ENCODE data around the gene GHRL. TPM values are rescaled to one million over a fixed set of nuclear protein-coding genes. Genes with fewer than 3 reads are reported as not detected.
"Not testable (repeated sequence)": the region's sequence is repeated elsewhere in the genome, so short reads cannot be mapped to it uniquely, and the experiment has no call there.

The GHRL gene
- total RNA-seq, 2 donors from 2014 or later, result 0.75 to 1.1 TPM

DNA sequence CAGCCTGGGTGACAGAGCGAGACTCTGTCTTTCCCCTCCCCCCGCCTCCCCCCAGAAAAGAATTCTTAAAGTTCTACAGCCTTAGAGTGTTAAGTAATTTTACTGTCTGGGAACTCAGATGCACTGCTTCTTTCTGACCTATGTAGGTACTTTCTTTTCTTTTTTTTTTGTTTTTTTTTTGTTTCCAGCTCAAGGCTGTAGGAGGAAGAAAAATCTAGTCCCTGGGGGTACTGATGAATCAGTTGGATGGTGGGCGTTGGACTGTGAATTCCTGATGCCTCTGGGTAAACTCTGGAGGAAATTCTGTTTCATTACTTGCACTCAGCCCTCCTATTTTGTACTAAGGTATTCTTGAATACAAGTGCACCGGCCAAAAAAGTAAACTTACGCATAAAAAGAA lies 10.8 kb downstream of the GHRL start:
- intact Hi-C loops (cut with DNase I, micrococcal nuclease), result no loop called here
- DNase-seq (no peak), ATAC-seq (no peak)

DNA sequence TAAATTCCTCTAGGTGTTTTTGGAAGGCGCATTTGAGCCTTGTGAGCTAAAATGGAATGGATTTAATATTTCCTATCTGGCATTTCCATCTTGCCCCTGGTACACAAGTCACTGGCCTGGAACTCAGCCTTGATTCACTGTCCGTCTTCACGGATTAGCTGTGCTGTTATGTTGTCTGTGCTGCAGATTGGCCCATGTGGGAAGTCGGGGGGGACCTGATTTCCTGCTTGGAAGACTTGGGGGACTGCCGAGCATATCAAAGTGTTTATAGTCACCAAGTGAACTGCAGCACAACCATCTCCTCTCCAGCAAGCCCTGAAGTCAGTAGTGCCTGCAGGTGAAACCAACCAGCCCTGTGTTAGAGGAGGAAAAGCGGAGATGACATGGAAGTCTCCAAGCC lies 12.2 kb downstream of the GHRL start:
- ATAC-seq, result no peak
- intact Hi-C loops (cut with DNase I, micrococcal nuclease), result no loop called here
- DNase-seq, result no peak

DNA sequence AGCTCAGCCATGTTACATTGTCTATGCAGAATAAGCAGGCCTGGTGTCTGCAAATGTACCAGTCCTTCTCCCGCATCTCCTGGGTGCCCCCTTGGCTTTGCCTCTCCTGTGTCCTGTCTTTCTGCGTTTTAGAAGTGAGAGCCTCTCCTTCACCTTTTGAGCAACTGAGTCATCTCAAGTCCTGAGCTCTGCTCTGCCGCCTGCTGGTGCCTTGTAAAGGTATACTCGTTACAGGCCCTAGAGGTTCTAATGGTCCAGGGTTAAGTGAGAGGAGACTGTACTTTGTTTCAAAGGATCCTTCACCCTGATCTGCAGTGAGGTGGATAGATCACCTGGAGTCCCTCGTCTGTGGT lies 12.6 kb downstream of the GHRL start:
- intact Hi-C loops (cut with DNase I, micrococcal nuclease), result no loop called here
- DNase-seq (no peak), ATAC-seq (no peak)

DNA sequence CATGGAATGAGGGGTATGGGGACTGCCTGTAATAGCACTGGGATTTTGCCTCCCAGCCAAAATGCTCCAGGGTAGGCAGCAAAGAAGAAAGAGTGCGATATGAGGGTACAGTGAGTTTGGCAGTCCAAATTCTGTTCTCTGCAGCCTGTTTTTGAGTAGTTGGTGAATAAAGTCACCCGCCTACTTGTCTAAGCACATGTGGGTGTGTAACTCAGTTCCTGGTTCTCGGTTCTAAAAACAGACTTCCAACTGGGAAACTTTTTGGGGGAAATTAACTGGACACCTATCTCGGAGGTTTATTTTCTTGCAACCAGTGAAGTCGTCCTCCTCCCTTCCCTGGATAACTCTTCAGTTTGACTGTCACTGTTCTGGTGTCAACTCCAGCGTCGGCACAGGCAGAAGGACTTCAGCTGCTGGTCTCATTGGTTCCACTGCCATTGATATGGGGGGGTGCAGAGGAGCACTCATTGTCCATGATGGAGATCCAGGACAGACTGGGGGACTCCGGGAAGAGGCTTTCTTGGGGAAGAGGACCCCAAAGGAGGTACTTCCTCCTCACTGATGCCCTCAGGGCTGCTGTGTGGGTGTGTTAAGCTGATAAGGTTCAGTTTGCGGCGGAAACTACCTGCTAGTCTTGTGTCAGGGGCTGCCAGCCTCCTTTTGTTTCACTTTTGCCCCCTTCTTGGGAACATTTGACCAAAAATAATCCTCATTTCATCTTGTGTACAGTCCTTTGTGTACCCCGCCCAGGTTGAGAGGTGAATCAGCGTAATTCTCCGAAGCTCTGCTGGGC lies 13.2 kb downstream of the GHRL start:
- ATAC-seq, result no peak
- intact Hi-C loops (cut with DNase I, micrococcal nuclease), result no loop called here
- no peak for DNase-seq

DNA sequence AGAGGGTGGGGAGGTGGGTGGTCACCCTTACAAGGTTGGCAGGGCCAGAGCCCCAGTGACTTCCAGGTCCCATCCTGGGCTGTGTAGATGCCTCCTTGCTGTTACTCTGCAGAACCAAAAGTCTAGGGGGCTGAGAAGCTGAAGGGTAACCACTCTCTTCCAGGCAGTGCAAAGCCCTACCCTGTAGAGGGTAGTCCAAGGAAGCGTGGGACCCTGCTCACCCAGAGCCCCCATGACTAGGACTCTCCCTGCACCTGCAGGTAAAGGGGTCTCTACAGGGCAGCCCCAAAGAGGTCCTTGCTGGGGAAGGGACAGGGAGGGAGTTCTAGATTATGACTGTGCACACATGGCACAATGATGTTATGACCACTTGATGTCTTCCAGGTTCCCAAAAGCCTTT lies 14.2 kb downstream of the GHRL start:
- intact Hi-C loops (cut with DNase I, micrococcal nuclease), result no loop called here
- no peak for ATAC-seq
- no peak for DNase-seq

DNA sequence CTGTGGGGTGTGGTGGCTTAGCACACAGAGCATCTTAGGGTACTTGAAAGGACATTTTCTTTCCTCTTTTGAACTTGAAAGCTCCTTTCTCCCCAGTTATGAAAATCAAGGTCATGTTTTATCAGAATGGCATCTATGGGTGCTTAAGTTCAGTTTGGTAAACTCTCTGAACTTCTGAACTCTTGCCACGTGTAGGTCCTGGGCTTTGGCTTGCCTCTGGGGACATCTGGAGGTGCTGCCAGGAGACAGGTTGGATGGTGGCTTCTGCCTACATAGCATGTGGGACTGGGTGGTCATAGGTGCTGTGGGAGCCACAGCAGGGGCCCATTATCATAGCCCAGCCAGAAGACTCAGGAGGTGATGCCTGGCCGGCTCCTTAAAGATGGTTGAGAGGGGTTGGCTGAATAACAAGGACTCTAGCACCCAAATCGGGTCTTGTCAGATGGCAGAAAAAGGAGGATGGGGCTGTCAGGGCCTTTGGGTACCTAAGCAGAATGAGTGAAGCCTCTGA lies 15.6 kb downstream of the GHRL start:
- intact Hi-C loops (cut with DNase I, micrococcal nuclease), result no loop called here
- ATAC-seq (no peak), DNase-seq (no peak)

DNA sequence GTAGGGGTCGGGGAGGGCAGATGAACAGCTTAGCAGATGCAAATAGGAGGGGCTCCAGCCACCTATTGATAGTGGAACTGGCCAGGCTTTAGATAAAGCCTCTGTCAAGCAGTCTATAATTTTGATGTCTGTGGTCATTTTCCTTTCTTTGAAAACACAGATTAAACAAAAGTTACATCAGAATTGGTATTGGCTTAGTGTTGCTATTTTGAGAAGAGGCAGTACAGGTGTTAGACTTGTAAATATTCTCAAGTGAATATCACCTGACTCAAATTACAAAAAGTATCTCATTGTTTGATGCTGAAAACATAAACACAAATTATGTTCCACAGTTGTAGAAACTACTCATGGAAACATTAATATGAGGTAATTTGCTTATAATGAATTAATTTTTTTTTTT lies 18.1 kb downstream of the GHRL start:
- ATAC-seq (no peak), DNase-seq (no peak)
- intact Hi-C loops (cut with DNase I, micrococcal nuclease), result no loop called here

DNA sequence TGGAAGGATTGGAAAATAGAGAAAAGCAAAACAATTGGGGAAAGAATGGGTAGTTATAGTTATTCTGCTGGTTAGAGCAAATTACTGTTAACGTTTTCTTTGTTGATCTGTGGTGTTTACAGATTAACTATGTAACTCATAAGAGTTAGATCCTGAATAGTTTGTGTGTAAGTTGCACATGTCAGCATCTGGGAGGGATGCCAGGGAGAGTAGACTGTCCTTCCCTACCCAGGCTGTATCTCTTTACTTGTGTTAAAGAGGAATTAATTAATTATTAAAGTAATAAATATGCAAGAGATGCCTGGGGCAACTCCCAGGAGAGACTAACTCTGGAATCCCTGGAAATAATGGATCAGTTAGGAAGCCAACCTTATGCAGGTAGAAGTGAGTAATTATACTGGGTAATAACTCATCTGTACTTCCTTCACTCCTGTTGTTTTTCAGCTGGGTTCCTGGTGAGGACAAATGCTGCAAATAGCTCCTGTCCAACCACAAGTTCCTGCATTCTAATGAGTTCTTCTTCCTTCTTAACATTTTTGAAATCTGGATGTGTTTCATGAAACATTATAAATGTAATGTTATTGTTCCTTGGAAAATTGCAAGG lies 18.9 kb downstream of the GHRL start:
- no peak for DNase-seq

DNA sequence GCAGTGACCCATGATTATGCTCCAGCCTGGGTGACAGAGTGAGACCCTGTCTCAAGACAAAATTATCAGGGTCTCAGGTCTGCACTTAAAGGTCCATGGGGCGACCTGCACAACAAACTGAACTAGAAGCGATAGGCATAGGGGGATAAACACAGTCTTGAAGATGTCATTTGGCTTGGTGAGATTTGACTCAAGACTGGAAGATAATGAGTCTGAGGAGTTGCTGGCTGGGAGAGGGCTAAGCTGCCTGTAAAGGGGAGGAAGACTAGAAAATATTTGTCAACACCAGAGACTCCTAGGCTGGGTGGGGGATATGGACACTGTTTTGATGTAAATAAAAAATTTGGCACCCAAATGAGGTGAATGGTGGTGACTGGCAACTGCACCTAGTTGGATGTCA lies 19.8 kb downstream of the GHRL start:
- ATAC-seq, result no peak
- intact Hi-C loops (cut with DNase I, micrococcal nuclease), result no loop called here

More for the DNA sequence above, 18.9 kb downstream of the GHRL start:
- intact Hi-C loops (cut with DNase I, micrococcal nuclease), result no loop called here
- ATAC-seq, result no peak

DNA sequence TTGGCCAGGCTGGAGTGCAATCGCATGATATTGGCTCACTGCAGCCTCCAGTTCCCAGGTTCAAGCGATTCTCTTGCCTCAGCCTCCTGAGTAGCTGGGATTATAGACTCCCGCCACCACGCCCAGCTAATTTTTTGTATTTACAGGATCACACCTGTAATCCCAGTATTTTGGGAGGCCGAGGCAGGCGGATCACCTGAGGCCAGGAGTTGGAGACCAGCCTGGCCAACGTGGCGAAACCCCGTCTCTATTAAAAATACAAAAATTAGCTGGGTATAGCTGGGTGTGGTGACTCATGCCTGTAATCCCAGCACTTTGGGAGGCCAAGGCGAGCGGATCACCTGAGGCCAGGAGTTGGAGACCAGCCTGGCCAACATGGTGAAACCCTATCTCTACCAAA lies 20.3 kb downstream of the GHRL start:
- ATAC-seq; intact Hi-C loops (cut with DNase I, micrococcal nuclease); DNase-seq: not testable (repeated sequence)

More for the DNA sequence above, 19.8 kb downstream of the GHRL start:
- DNase-seq, result no peak

DNA sequence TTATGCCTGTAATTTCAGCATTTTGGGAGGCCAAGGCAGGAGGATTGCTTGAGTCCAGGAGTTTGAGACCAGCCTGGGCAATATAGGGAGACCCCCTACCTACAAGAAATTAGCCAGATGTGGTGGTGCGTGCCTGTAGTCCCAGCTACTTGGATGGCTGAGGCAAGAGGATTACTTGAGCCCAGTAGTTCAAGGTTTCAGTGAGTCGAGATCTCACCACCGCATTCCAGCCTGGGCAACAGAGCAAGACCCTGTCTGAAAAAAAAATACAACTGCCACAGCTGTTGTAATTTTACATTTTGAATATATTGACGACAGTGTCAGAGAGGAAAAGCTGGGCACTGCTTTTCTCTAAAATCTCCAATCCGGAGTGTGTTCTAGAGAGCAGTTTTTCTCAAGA lies 23.3 kb downstream of the GHRL start:
- ATAC-seq (no peak), DNase-seq (no peak)
- intact Hi-C loops (cut with DNase I, micrococcal nuclease), result no loop called here

DNA sequence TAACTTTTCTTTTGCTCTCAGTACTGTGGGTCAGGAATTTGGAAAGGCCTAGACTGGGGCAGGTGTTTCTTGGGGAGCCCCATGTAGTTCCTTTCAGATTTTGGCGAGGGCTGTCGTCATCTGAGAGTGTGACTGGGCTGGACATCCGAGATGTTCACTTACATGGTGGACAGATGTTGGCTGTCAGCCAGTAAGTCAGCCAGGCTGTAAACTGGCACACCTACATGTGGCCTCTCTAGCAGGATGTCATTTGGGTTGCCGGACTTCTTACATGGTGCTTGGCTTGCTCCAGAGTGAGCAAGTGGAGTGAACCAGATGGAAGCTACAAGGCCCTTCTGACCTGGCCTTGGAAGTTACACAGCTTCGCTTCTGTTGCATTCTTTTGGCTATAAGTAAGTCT lies 23.8 kb downstream of the GHRL start:
- intact Hi-C loops (cut with DNase I, micrococcal nuclease), result no loop called here
- ATAC-seq (peak; percentile 31), DNase-seq (no peak)

DNA sequence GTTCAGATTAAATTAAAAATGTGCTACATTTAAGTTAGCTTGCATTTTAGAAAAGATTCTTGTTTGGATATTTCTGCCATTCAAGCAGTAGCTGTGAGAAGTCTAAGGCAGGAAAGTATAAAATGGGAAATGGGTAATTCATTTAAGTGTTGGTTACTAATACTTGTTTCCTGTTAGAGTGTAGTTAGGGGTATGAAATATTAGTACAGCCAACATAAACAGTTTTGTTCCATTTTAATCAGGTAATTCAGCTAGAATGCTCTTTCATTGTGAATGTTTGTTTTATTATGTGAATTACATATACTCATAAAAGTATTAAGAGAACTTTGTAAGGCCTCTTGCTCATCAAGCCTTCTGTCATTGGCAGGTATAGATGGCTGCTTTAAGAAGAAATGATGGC lies 24.6 kb downstream of the GHRL start:
- intact Hi-C loops (cut with DNase I, micrococcal nuclease), result no loop called here
- no peak for DNase-seq
- ATAC-seq, result no peak

DNA sequence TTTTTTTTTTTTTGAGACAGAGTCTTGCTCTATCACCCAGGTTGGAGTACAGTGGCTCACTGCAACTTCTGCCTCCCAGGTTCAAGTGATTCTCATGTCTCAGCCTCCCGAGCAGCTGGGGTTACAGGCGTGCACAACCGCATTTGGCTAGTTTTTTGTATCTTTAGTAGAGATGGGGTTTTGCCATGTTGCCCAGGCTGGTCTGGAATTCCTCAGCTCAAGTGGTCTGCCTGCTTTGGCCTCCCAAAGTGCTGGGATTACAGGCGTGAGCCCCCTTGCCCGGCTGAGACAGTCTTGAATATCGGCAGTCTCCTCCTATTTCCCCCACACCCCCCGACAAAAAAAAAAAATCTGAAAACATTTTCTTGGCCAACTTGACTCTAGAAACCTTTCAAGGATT lies 25.8 kb downstream of the GHRL start:
- intact Hi-C loops (cut with DNase I, micrococcal nuclease); ATAC-seq; DNase-seq: not testable (repeated sequence)

DNA sequence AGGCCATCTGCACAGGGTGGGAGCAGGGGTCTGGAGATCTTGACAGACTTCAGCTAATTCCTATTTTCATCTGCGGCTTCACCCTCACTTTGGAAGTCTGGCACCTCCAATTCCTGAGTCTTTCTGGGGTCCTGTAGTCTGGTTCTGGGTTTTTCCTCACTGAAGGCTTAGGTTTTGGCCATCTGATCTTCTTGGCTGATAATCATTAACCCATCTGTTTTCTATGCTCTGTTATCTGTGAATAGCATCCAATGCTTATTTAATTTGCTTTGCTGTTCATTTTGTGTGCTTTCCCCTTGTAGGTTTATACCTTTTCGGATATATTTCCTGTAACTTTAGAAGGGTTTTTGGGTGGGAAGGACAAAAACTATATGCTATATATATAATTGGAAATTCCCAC lies 26.9 kb downstream of the GHRL start:
- intact Hi-C loops (cut with DNase I, micrococcal nuclease), result no loop called here
- no peak for DNase-seq
- ATAC-seq, result no peak

DNA sequence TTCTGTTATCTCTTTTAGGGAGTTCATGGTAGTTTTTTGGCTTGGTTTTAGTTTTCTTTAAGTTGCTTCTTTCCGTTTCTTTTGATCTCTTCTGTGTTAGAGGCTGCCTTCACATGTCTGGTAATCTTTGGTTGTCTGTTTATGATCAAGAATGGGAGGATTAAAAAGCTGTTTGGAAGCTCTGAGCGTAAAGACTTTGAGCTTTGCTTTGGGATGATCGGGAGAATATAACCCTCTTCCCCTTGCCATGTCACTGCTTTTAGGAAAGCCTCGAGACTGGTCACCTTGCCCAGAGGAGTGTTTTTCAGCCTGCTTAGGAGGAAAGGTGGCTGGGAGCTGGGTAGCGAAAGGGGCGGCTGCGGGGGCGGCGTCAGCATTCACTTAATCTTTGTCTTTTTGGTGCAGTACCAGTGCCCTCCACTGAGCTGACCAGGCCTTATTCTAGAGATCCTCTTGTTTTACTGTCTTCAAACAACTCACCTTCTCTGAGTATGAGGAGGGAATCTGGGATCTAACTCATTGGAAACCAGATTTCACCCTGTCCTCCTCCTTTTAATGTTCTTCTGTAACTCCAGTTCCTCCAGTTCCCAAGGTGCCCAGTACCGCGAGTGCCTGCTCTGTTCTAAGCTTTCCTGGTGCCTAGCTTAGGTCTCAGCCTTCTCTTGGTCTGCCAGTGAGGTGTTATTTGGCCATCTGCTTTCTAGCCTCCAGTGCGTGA lies 28.9 kb downstream of the GHRL start:
- intact Hi-C loops (cut with DNase I, micrococcal nuclease), result no loop called here
- ATAC-seq, result peak; percentile 48
- DNase-seq, result peak in 1 of 2 donors; percentile 42

DNA sequence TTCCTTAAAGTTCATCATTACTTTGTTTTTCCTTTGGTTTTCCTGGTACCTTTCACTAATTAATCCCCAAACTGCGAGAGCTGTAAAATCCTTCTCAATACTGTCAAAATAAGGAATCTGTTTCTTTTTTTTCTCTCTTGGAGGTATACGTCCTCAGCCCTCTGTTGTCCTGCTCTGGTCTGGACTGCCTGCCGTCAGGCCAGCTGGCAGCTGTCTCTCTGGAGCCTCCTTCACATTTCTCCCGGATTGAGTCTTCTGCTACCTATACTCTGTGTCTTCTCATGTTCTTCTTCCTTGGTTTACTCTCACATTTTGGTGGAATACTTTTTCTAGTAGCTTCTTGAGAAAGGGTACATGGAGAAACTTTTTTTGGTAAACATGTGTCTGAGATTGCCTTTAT lies 30.7 kb downstream of the GHRL start:
- DNase-seq, result no peak
- intact Hi-C loops (cut with DNase I, micrococcal nuclease), result no loop called here
- no peak for ATAC-seq

DNA sequence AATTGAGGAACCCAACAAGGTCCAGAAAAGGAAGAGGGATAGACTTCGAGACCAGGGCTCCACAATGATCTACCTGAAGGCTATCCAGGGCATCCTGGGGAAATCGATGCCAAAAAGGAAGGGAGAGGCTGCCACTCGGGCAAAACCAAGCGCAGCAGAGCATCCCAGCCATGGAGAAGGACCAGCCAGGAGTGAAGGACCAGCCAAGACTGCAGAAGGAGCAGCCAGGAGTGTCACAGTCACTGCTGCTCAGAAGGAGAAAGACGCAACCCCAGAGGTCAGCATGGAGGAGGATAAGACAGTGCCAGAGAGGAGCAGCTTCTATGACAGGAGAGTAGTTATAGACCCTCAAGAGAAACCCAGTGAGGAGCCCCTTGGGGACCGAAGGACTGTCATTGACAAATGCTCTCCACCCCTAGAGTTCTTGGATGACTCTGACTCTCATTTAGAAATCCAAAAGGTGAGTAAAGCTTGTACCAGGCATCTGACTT lies 32.5 kb downstream of the GHRL start:
- no peak for DNase-seq
- no peak for ATAC-seq
- intact Hi-C loops (cut with DNase I, micrococcal nuclease), result no loop called here

DNA sequence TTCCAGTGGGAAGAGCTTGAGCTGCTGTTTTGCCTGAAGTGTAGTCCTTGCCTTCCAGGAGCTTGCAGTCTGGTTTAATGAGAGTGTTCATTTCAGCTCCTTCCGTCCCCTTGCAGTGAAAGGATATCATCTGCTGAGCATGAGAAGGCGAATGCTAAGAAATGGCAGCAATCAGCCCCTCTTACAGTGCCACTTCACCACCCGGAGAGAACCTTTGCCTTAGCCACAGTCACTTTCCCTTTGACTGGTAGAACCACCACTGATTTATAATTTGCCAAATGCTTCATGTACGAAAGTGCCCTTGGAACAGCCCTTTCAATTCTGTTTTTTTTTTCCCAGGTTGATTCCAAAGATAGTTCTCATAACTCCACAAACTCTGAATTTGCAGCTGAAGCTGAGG lies 32.9 kb downstream of the GHRL start:
- ATAC-seq (no peak), DNase-seq (no peak)
- intact Hi-C loops (cut with DNase I, micrococcal nuclease), result no loop called here

DNA sequence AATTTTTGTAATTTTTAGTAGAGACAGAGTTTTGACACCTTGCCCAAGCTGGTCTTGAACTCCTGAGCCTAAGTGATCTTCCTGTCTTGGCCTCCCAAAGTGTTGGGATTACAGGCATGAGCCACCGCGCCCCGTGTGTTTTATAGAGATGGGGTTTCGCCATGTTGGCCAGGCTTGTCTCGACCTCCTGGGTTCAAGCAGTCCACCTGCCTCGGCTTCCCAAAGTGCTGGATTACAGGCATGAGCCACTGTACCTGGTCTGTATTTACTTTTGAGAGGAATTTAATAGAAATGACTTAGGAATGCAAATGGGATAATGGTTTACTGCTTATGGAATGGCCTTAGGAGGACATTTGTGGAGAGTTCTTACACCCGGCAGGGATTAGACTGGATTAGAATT lies 33.7 kb downstream of the GHRL start:
- ATAC-seq, result no peak
- DNase-seq, result no peak
- intact Hi-C loops (cut with DNase I, micrococcal nuclease), result no loop called here

Data from left colon (tissue), 2 donors.